GM19438 (cell line): ENCODE data around the gene OPHN1.
"Not testable (repeated sequence)": the region's sequence is repeated elsewhere in the genome, so short reads cannot be mapped to it uniquely, and the experiment has no call there.

Source experiments
- ATAC-seq: cut with Tn5 transposase; IDR thresholded peaks from one replicate; pipeline ENCODE4 v1.9.1; 2021; ENCODE audit warnings: low read depth; ENCODE audit not compliant: unreplicated experiment

The OPHN1 gene

GRCh38 chrX:68365341-68365740, 68.0 kb downstream of the OPHN1 start:
- ATAC-seq, result no peak

- ATAC-seq, result no peak
Observed at GRCh38 chrX:68363984-68364383, 69.3 kb downstream of the OPHN1 start.

- ATAC-seq, result no peak
Observed at GRCh38 chrX:68358679-68359078, 74.6 kb downstream of the OPHN1 start.

- ATAC-seq, result no peak
Observed at GRCh38 chrX:68355629-68355920, 77.7 kb downstream of the OPHN1 start.

GRCh38 chrX:68354879-68355628, 78.2 kb downstream of the OPHN1 start:
- ATAC-seq, result no peak

- no peak for ATAC-seq
Observed at GRCh38 chrX:68345025-68345424, 88.3 kb downstream of the OPHN1 start.

GRCh38 chrX:68343551-68343950, 89.7 kb downstream of the OPHN1 start:
- ATAC-seq, result no peak

GRCh38 chrX:68332201-68332731, 101.0 kb downstream of the OPHN1 start:
- no peak for ATAC-seq

GRCh38 chrX:68326841-68327240, 106.5 kb downstream of the OPHN1 start:
- ATAC-seq, result not testable (repeated sequence)

- no peak for ATAC-seq
Observed at GRCh38 chrX:68307769-68308168, 125.5 kb downstream of the OPHN1 start.

GRCh38 chrX:68304602-68305001, 128.7 kb downstream of the OPHN1 start:
- ATAC-seq, result no peak

GRCh38 chrX:68299898-68300297, 133.4 kb downstream of the OPHN1 start:
- no peak for ATAC-seq

- no peak for ATAC-seq
Observed at GRCh38 chrX:68292471-68292870, 140.8 kb downstream of the OPHN1 start.

- ATAC-seq, result no peak
Observed at GRCh38 chrX:68288127-68288526, 145.2 kb downstream of the OPHN1 start.

GRCh38 chrX:68287419-68287818, 145.9 kb downstream of the OPHN1 start:
- no peak for ATAC-seq

GRCh38 chrX:68286980-68287379, 146.3 kb downstream of the OPHN1 start:
- no peak for ATAC-seq

GRCh38 chrX:68286076-68286475, 147.2 kb downstream of the OPHN1 start:
- no peak for ATAC-seq

GRCh38 chrX:68284281-68284904, 148.9 kb downstream of the OPHN1 start:
- ATAC-seq, result no peak

GRCh38 chrX:68273887-68274286, 159.4 kb downstream of the OPHN1 start:
- ATAC-seq, result no peak

- ATAC-seq, result not testable (repeated sequence)
Observed at GRCh38 chrX:68264793-68265192, 168.5 kb downstream of the OPHN1 start.

- no peak for ATAC-seq
Observed at GRCh38 chrX:68261060-68261672, 172.1 kb downstream of the OPHN1 start.

GRCh38 chrX:68256990-68257389, 176.3 kb downstream of the OPHN1 start:
- no peak for ATAC-seq
